HG03469 (cell line): ENCODE results near the gene MAP1A.

Experiments used
- ATAC-seq: cut with Tn5 transposase; IDR thresholded peaks from one replicate; pipeline ENCODE4 v1.9.1; 2021; ENCODE audit warnings: mild to moderate bottlenecking, moderate library complexity, moderate number of reproducible peaks; ENCODE audit not compliant: unreplicated experiment

Gene MAP1A

GRCh38 chr15:43517354-43518196, at the start of gene MAP1A:
Gene MAP1A (plus strand): TSS chr15:43517608. CDS start chr15:43521474, 3,866 bp downstream.
- ATAC-seq = no peak

GRCh38 chr15:43469867-43470266, 47.5 kb upstream of the MAP1A start:
- no peak for ATAC-seq

- no peak for ATAC-seq
Observed at GRCh38 chr15:43471975-43472374, 45.4 kb upstream of the MAP1A start.

GRCh38 chr15:43473885-43474284, 43.5 kb upstream of the MAP1A start:
- no peak for ATAC-seq

- no peak for ATAC-seq
Observed at GRCh38 chr15:43483297-43484128, 33.9 kb upstream of the MAP1A start.

- ATAC-seq = no peak
Observed at GRCh38 chr15:43484455-43484854, 33.0 kb upstream of the MAP1A start.

- no peak for ATAC-seq
Observed at GRCh38 chr15:43487271-43487895, 30.0 kb upstream of the MAP1A start.

GRCh38 chr15:43488790-43489189, 28.6 kb upstream of the MAP1A start:
- no peak for ATAC-seq

GRCh38 chr15:43489191-43489590, 28.2 kb upstream of the MAP1A start:
- ATAC-seq = no peak

- ATAC-seq = no peak
Observed at GRCh38 chr15:43492266-43492665, 25.1 kb upstream of the MAP1A start.

GRCh38 chr15:43492673-43493601, 24.5 kb upstream of the MAP1A start, which contains the start of gene TP53BP1:
Gene TP53BP1 (minus strand): TSS chr15:43493156. CDS start chr15:43493043, 113 bp downstream.
- peak; percentile 76 for ATAC-seq

- no peak for ATAC-seq
Observed at GRCh38 chr15:43493703-43494472, 23.5 kb upstream of the MAP1A start.

- no peak for ATAC-seq
Observed at GRCh38 chr15:43498990-43499389, 18.4 kb upstream of the MAP1A start.

- no peak for ATAC-seq
Observed at GRCh38 chr15:43499635-43500034, 17.8 kb upstream of the MAP1A start.

GRCh38 chr15:43505738-43506137, 11.7 kb upstream of the MAP1A start:
- no peak for ATAC-seq

GRCh38 chr15:43508421-43508820, 9.0 kb upstream of the MAP1A start:
- no peak for ATAC-seq

- ATAC-seq = no peak
Observed at GRCh38 chr15:43508991-43509659, 8.3 kb upstream of the MAP1A start.

- ATAC-seq = no peak
Observed at GRCh38 chr15:43509660-43510199, 7.7 kb upstream of the MAP1A start.
